Stimulated activated CD8-positive, alpha-beta memory T cell treated with anti-CD3 and anti-CD28 coated beads, Interleukin-4, amount 100 ng/mL, for 4 hours (primary cell): ENCODE measurements around the gene TCF7L2.

ENCODE experiments used
- DNase-seq, 2 donors: peaks; one replicate each; pipeline ENCODE4 v3.0.0-alpha.2; 2020; ENCODE audit warnings: low read depth in 2 of 2, low spot score in 1 of 2

The TCF7L2 gene

GRCh38 chr10:113175756-113176651 lies 226.0 kb downstream of the TCF7L2 start:
- DNase-seq = no peak

- DNase-seq = no peak
These were observed 226.7 kb downstream of the TCF7L2 start for GRCh38 chr10:113176652-113177155.

GRCh38 chr10:113177156-113177935 lies 227.3 kb downstream of the TCF7L2 start:
- DNase-seq = no peak

GRCh38 chr10:113177936-113178335 lies 227.9 kb downstream of the TCF7L2 start:
- DNase-seq = no peak

GRCh38 chr10:113178771-113179170 lies 228.7 kb downstream of the TCF7L2 start:
- DNase-seq = no peak

GRCh38 chr10:113179265-113179664 lies 229.2 kb downstream of the TCF7L2 start:
- no peak for DNase-seq

GRCh38 chr10:113179966-113180365 lies 229.9 kb downstream of the TCF7L2 start:
- DNase-seq = no peak

- DNase-seq = no peak
These were observed 230.5 kb downstream of the TCF7L2 start for GRCh38 chr10:113180401-113181154.

- DNase-seq = no peak
These were observed 232.1 kb downstream of the TCF7L2 start for GRCh38 chr10:113182154-113182553.

GRCh38 chr10:113183573-113183972 lies 233.5 kb downstream of the TCF7L2 start:
- no peak for DNase-seq

- no peak for DNase-seq
These were observed 237.2 kb downstream of the TCF7L2 start for GRCh38 chr10:113187063-113187777.

- DNase-seq = no peak
These were observed 249.4 kb downstream of the TCF7L2 start for GRCh38 chr10:113199459-113199858.

- no peak for DNase-seq
These were observed 252.0 kb downstream of the TCF7L2 start for GRCh38 chr10:113202011-113202410.

GRCh38 chr10:113207924-113208323 lies 257.9 kb downstream of the TCF7L2 start:
- no peak for DNase-seq

GRCh38 chr10:113213035-113213434 lies 263.0 kb downstream of the TCF7L2 start:
- no peak for DNase-seq

- DNase-seq = no peak
These were observed 264.3 kb downstream of the TCF7L2 start for GRCh38 chr10:113214331-113214730.

- DNase-seq = no peak
These were observed 266.1 kb downstream of the TCF7L2 start for GRCh38 chr10:113216102-113216501.
